ENCODE results near the gene CDH12.

DNA sequence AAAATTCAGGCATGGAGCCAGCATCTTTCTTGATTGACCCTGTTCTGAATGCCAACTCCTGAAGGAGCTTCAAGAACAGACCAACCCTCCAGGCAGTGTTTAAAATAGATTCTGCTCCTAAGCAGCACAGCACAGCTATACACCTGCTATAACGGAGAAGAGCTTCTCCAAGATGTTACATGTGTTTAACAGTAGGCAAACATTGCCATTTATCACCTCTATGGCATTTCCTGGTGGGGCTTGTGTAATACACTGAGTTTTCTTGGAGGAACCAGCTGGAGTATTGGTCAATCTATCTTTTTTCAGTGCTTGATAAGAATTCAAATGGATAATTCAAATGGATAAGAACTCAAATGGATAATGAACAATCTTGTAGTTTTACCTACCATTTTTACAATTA, 615.1 kb downstream of the CDH12 start:
- no peak for TF ChIP-seq JUND (IDR thresholded peaks at IDR 0.05)
- TF ChIP-seq, protein P1, sequence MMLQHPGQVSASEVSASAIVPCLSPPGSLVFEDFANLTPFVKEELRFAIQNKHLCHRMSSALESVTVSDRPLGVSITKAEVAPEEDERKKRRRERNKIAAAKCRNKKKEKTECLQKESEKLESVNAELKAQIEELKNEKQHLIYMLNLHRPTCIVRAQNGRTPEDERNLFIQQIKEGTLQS (IDR thresholded peaks at IDR 0.05), result no peak
- no peak for TF ChIP-seq RXRA (IDR thresholded peaks at IDR 0.05)
